HepG2 (cell line): Measurements from ENCODE around the gene ZNF12. TPM values are rescaled to one million over a fixed set of nuclear protein-coding genes. Genes with fewer than 3 reads are reported as not detected.

Experiments used
- ATF1 ChIP-seq: IDR thresholded peaks from 2 replicates; pipeline ENCODE4 v1.6.1; 2016; ENCODE audit warnings: mild to moderate bottlenecking, control low read depth
- BRD4 ChIP-seq: sonication (generic); formaldehyde crosslinking; IDR thresholded peaks from 2 replicates; pipeline ENCODE4 v1.4.0; 2020; ENCODE audit warnings: missing genetic modification reagents
- CHD2 ChIP-seq: IDR thresholded peaks from 2 replicates; pipeline ENCODE4 v1.6.1; 2011; ENCODE audit warnings: low read depth, low read length, improper control_type of control experiment
- EEA1 ChIP-seq: sonication (generic); formaldehyde crosslinking; IDR thresholded peaks from 2 replicates; pipeline ENCODE4 v1.5.1; 2020; ENCODE audit warnings: mild to moderate bottlenecking, missing genetic modification reagents, borderline replicate concordance
- FOXA1 ChIP-seq, 2 experiments: fragments of 450-650 bp in 1 of 2; sonication (generic) in 1 of 2; formaldehyde crosslinking in 1 of 2; IDR thresholded peaks; 2 replicates each; pipeline versions ENCODE4 v1.4.0 to v1.6.1; 2016 to 2020; ENCODE audit warnings: missing genetic modification reagents in 1 of 2
- FOXA3 ChIP-seq: IDR thresholded peaks from 2 replicates; pipeline ENCODE4 v1.6.1; 2016; ENCODE audit warnings: missing genetic modification reagents, missing compliant biosample characterization
- GPN1 ChIP-seq: sonication (generic); formaldehyde crosslinking; IDR thresholded peaks from 2 replicates; pipeline ENCODE4 v1.5.1; 2020; ENCODE audit warnings: missing genetic modification reagents, borderline replicate concordance
- HIVEP1 ChIP-seq: sonication (generic); formaldehyde crosslinking; IDR thresholded peaks from 2 replicates; pipeline ENCODE4 v1.4.0; 2020; ENCODE audit warnings: mild to moderate bottlenecking, missing genetic modification reagents
- HOXA3 ChIP-seq: sonication (generic); formaldehyde crosslinking; IDR thresholded peaks from 2 replicates; pipeline ENCODE4 v1.5.0; 2020; ENCODE audit warnings: missing genetic modification reagents
- MED1 ChIP-seq: sonication (generic); formaldehyde crosslinking; IDR thresholded peaks from 2 replicates; pipeline ENCODE4 v1.4.0; 2020; ENCODE audit warnings: missing genetic modification reagents
- MTA3 ChIP-seq: sonication (generic); formaldehyde crosslinking; IDR thresholded peaks from 2 replicates; pipeline ENCODE4 v1.4.0; 2020; ENCODE audit warnings: missing genetic modification reagents
- MYC ChIP-seq: sonication (generic); formaldehyde crosslinking; IDR thresholded peaks from 2 replicates; pipeline ENCODE4 v1.9.0; 2021; ENCODE audit warnings: missing genetic modification reagents, borderline replicate concordance
- NCOA2 ChIP-seq: sonication (generic); formaldehyde crosslinking; IDR thresholded peaks from 2 replicates; pipeline ENCODE4 v1.8.0; 2022; ENCODE audit warnings: inconsistent platforms
- PHF21A ChIP-seq: sonication (generic); formaldehyde crosslinking; IDR thresholded peaks from 2 replicates; pipeline ENCODE4 v1.5.0; 2020; ENCODE audit warnings: mild to moderate bottlenecking, missing genetic modification reagents
- SNAPC2 ChIP-seq: sonication (generic); formaldehyde crosslinking; IDR thresholded peaks from 2 replicates; pipeline ENCODE4 v1.8.1; 2022; ENCODE audit warnings: mild to moderate bottlenecking, missing genetic modification reagents
- TEAD2 ChIP-seq: sonication (generic); formaldehyde crosslinking; IDR thresholded peaks from 2 replicates; pipeline ENCODE4 v1.9.0; 2021; ENCODE audit warnings: missing genetic modification reagents
- TP53 ChIP-seq: sonication (generic); formaldehyde crosslinking; conservative IDR thresholded peaks from 2 replicates; pipeline ENCODE4 v1.4.0; 2020; ENCODE audit warnings: missing genetic modification reagents
- ZFP1 ChIP-seq: IDR thresholded peaks from 2 replicates; pipeline ENCODE4 v1.6.1; 2016
- ZFP36 ChIP-seq: fragments of 150-350 bp; IDR thresholded peaks from 2 replicates; pipeline ENCODE4 v1.6.1; 2018; ENCODE audit warnings: borderline replicate concordance, low read length, low read depth; ENCODE audit not compliant: partially characterized antibody
- ZNF143 ChIP-seq: sonication (generic); formaldehyde crosslinking; IDR thresholded peaks from 2 replicates; pipeline ENCODE4 v1.4.0; 2020; ENCODE audit warnings: missing genetic modification reagents
- ZNF30 ChIP-seq: sonication (generic); formaldehyde crosslinking; IDR thresholded peaks from 2 replicates; pipeline ENCODE4 v1.5.0; 2020; ENCODE audit warnings: mild to moderate bottlenecking, missing genetic modification reagents
- ZNF672 ChIP-seq: sonication (generic); formaldehyde crosslinking; IDR thresholded peaks from 2 replicates; pipeline ENCODE4 v1.8.1; 2022; ENCODE audit warnings: missing genetic modification reagents
- ZNF7 ChIP-seq: IDR thresholded peaks from 2 replicates; pipeline ENCODE4 v1.6.1; 2016; ENCODE audit warnings: missing biosample characterization, missing genetic modification reagents
- ZNF724P ChIP-seq: sonication (generic); formaldehyde crosslinking; IDR thresholded peaks from 2 replicates; pipeline ENCODE4 v1.8.0; 2022; ENCODE audit warnings: missing genetic modification reagents, borderline replicate concordance
- ZNF83 ChIP-seq: sonication (generic); formaldehyde crosslinking; IDR thresholded peaks from 2 replicates; pipeline ENCODE4 v1.4.0; 2020; ENCODE audit warnings: missing genetic modification reagents, mild to moderate bottlenecking, borderline replicate concordance
- ZNF841 ChIP-seq: sonication (generic); formaldehyde crosslinking; IDR thresholded peaks from 2 replicates; pipeline ENCODE4 v1.8.1; 2023; ENCODE audit warnings: missing genetic modification reagents, borderline replicate concordance
- polyA plus RNA-seq, 8 experiments: library from polyadenylated mRNA; depleted of rRNA in 3 of 8; stranded (reverse) in 7 of 8; unstranded in 1 of 8; fragments of >200 nt; fragmentation: Illumina TruSeq in 4 of 8; extraction: Trizol in 4 of 8; gene quantifications; 2 replicates each; pipeline versions ENCODE4 v1.2.1 to v1.2.3, GENCODE V29; 2011 to 2016; ENCODE audit warnings: low read depth in 4 of 8, missing spikeins in 1 of 8, mixed read lengths in 1 of 8; ENCODE audit not compliant: insufficient read depth in 1 of 8
- total RNA-seq, 5 experiments: library from RNA; depleted of rRNA; stranded (reverse); fragments of >200 nt; fragmentation: Illumina TruSeq; extraction: Trizol; gene quantifications; 2 replicates each; pipeline ENCODE4 v1.2.3, GENCODE V29; 2016; ENCODE audit warnings: low read depth in 1 of 5
- TF ChIP-seq, protein P1 (sequence below): IDR thresholded peaks from 2 replicates; pipeline ENCODE4 v1.6.1; 2016; ENCODE audit warnings: missing biosample characterization, missing genetic modification reagents, low read depth
- TF ChIP-seq, protein P2 (sequence below): sonication (generic); formaldehyde crosslinking; IDR thresholded peaks from 2 replicates; pipeline ENCODE4 v1.4.0; 2020; ENCODE audit warnings: low read depth, mild to moderate bottlenecking, missing genetic modification reagents
- TF ChIP-seq, protein P3 (sequence below): conservative IDR thresholded peaks from 2 replicates; pipeline ENCODE4 v1.6.1; 2018; ENCODE audit warnings: missing genetic modification reagents
- TF ChIP-seq, protein P4 (sequence below): sonication (generic); formaldehyde crosslinking; IDR thresholded peaks from 2 replicates; pipeline ENCODE4 v1.5.0; 2020; ENCODE audit warnings: missing genetic modification reagents

Gene ZNF12
- total and polyA plus RNA-seq, 2 of the 13 experiments (the other 11 are each of a cell fraction or from before 2014, with no cell fraction given) = 21.4 to 22.8 TPM

DNA sequence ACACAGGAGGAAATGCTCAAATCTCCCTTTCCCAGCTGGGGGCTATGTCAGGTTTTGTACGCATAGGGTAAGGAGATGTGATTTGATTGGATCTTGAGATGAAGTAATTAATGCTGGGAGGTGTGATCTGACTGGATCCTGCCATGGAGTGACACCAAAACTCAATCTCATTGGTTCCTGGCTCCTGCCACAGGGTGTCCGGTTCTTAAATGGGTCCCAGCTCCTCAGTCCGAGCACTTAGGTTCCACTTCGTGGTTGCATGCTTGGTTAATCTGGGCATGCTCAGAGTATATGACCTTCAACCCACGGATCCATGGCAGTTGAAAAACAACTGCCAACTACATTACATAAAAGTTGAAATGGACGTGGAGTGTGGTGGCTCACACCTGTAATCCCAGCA lies 3.1 kb upstream of the ZNF12 start (continued):
- TF ChIP-seq EEA1 (no peak), ZNF724P (CRISPR knock-in tag) (no peak), ZNF7 (CRISPR knock-in tag) (no peak), CHD2 (no peak), MTA3 (CRISPR knock-in tag) (no peak), ZFP36 (no peak), ZNF143 (CRISPR knock-in tag) (peak; percentile 68), ZNF83 (CRISPR knock-in tag) (no peak), PHF21A (CRISPR knock-in tag) (peak; percentile 40; the same call in 1 of the 2 replicates), TP53 (CRISPR knock-in tag) (no peak), HIVEP1 (CRISPR knock-in tag) (no peak), ZFP1 (CRISPR knock-in tag) (no peak), MYC (CRISPR knock-in tag) (no peak), MED1 (CRISPR knock-in tag) (no peak; the same call in 1 of the 2 replicates), ZNF30 (CRISPR knock-in tag) (no peak), BRD4 (CRISPR knock-in tag) (no peak), HOXA3 (CRISPR knock-in tag) (peak; percentile 53; the same call in 1 of the 2 replicates), ATF1 (CRISPR knock-in tag) (peak; percentile 48; the same call in 1 of the 2 replicates), NCOA2 (CRISPR knock-in tag) (no peak), ZNF841 (CRISPR knock-in tag) (no peak), FOXA1 (IDR thresholded peaks at IDR 0.05) (no peak), FOXA1 (CRISPR knock-in tag; IDR thresholded peaks at IDR 0.05) (no peak), SNAPC2 (no peak), GPN1 (CRISPR knock-in tag) (no peak), FOXA3 (CRISPR knock-in tag) (0 out of 2 replicates have a peak, but pooled peaks have one; percentile 7), ZNF672 (CRISPR knock-in tag) (no peak), TEAD2 (CRISPR knock-in tag) (no peak)
- TF ChIP-seq, protein P1, sequence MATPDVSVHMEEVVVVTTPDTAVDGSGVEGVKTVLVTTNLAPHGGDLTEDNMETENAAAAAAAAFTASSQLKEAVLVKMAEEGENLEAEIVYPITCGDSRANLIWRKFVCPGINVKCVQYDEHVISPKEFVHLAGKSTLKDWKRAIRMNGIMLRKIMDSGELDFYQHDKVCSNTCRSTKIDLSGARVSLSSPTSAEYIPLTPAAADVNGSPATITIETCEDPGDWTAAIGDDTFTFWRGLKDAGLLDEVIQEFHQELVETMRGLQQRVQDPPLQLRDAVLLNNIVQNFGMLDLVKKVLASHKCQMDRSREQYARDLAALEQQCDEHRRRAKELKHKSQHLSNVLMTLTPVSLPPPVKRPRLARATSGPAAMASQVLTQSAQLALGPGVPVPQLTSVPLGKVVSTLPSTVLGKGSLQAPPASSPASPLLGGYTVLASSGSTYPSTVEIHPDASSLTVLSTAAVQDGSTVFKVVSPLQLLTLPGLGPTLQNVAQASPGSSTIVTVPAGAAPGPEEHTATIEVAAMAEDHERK (CRISPR knock-in tag) = no peak
- TF ChIP-seq, protein P2, sequence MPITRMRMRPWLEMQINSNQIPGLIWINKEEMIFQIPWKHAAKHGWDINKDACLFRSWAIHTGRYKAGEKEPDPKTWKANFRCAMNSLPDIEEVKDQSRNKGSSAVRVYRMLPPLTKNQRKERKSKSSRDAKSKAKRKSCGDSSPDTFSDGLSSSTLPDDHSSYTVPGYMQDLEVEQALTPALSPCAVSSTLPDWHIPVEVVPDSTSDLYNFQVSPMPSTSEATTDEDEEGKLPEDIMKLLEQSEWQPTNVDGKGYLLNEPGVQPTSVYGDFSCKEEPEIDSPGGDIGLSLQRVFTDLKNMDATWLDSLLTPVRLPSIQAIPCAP (CRISPR knock-in tag) = no peak
- TF ChIP-seq, protein P3, sequence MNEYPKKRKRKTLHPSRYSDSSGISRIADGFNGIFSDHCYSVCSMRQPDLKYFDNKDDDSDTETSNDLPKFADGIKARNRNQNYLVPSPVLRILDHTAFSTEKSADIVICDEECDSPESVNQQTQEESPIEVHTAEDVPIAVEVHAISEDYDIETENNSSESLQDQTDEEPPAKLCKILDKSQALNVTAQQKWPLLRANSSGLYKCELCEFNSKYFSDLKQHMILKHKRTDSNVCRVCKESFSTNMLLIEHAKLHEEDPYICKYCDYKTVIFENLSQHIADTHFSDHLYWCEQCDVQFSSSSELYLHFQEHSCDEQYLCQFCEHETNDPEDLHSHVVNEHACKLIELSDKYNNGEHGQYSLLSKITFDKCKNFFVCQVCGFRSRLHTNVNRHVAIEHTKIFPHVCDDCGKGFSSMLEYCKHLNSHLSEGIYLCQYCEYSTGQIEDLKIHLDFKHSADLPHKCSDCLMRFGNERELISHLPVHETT (CRISPR knock-in tag) = no peak
- TF ChIP-seq, protein P4, sequence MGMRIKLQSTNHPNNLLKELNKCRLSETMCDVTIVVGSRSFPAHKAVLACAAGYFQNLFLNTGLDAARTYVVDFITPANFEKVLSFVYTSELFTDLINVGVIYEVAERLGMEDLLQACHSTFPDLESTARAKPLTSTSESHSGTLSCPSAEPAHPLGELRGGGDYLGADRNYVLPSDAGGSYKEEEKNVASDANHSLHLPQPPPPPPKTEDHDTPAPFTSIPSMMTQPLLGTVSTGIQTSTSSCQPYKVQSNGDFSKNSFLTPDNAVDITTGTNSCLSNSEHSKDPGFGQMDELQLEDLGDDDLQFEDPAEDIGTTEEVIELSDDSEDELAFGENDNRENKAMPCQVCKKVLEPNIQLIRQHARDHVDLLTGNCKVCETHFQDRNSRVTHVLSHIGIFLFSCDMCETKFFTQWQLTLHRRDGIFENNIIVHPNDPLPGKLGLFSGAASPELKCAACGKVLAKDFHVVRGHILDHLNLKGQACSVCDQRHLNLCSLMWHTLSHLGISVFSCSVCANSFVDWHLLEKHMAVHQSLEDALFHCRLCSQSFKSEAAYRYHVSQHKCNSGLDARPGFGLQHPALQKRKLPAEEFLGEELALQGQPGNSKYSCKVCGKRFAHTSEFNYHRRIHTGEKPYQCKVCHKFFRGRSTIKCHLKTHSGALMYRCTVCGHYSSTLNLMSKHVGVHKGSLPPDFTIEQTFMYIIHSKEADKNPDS = no peak
